Stomach (tissue), 9 donors: Measurements from ENCODE around the gene RASAL2. TPM values are rescaled to one million over a fixed set of nuclear protein-coding genes. Genes with fewer than 3 reads are reported as not detected.

Source experiments
- DNase-seq, 2 donors: peaks; one replicate each; pipeline versions ENCODE4 v3.0.0 to v3.0.0-alpha.2; 2013 to 2019
- H3K27ac ChIP-seq, 5 donors: fragments of 200-600 bp in 4 of 5; sonication (generic) in 4 of 5; one replicate each; pipeline ENCODE4 v1.5.1; 2013 to 2019; ENCODE audit warnings: mild to moderate bottlenecking in 1 of 5, moderate library complexity in 1 of 5
- H3K27me3 ChIP-seq, 3 donors: fragments of 200-600 bp; sonication (generic); one replicate each; pipeline ENCODE4 v1.5.1; 2017 to 2019; ENCODE audit warnings: mixed run types in 1 of 3
- H3K36me3 ChIP-seq, 4 donors: fragments of 200-600 bp; sonication (generic); 1 replicate in 3 of 4; 2 replicates in 1 of 4; pipeline ENCODE4 v1.5.1; 2016 to 2019
- H3K4me1 ChIP-seq, 4 donors: fragments of 200-600 bp; sonication (generic); one replicate each; pipeline ENCODE4 v1.5.1; 2016 to 2019
- H3K4me3 ChIP-seq, 4 donors: fragments of 200-600 bp; sonication (generic) in 3 of 4; one replicate each; pipeline ENCODE4 v1.5.1; 2016 to 2019; ENCODE audit warnings: mild to moderate bottlenecking in 1 of 4
- H3K9me3 ChIP-seq, 4 donors: fragments of 200-600 bp; sonication (generic); one replicate each; pipeline ENCODE4 v1.5.1; 2016 to 2019
- EP300 ChIP-seq: sonication (generic); formaldehyde crosslinking; IDR thresholded peaks from one replicate; pipeline ENCODE4 v1.6.1; 2017; ENCODE audit warnings: antibody characterized with exemption
- POLR2A ChIP-seq, 4 donors: fragments of 450-650 bp; IDR thresholded peaks; one replicate each; pipeline ENCODE4 v1.6.1; 2016; ENCODE audit warnings: antibody characterized with exemption in 4 of 4, control low read depth in 2 of 4, mild to moderate bottlenecking in 1 of 4, moderate library complexity in 1 of 4
- POLR2AphosphoS5 ChIP-seq, 3 donors: sonication (generic); formaldehyde crosslinking; IDR thresholded peaks; one replicate each; pipeline ENCODE4 v1.6.1; 2016; ENCODE audit warnings: antibody characterized with exemption in 3 of 3
- WGBS, 5 donors: extraction: QIAGEN DNeasy Blood & Tissue Kit in 3 of 5; methylation state at CpG; one replicate each; pipeline versions ENCODE4 v1.1.5 to v1.1.7; 2013 to 2018; 5-methylcytosine and 5-hydroxymethylcytosine counted together
- intact Hi-C: fragments of 100-400 bp; cut with DNase I; formaldehyde crosslinking; loops from one replicate; pipeline ENCODE4 v1.15.1; 2023; ENCODE audit warnings: low total_unique reads
- polyA plus RNA-seq, 3 donors: library from polyadenylated mRNA; stranded (reverse); fragments of 200-250 nt; gene quantifications; one replicate each; pipeline ENCODE4 v1.2.3, GENCODE V29; 2013
- total RNA-seq, 5 donors: library from RNA; depleted of rRNA; stranded (reverse); fragments of >200 nt; gene quantifications; one replicate each; pipeline versions ENCODE4 v1.1.0 to v1.2.3, GENCODE V29; 2014 to 2016
- TF ChIP-seq, protein P1 (sequence below), 7 experiments: fragments of 450-650 bp in 4 of 7; fragments of 200-600 bp in 3 of 7; sonication (generic) in 3 of 7; IDR thresholded peaks; one replicate each; pipeline ENCODE4 v1.5.1; 2016 to 2019; ENCODE audit warnings: antibody characterized with exemption in 7 of 7, control low read depth in 2 of 7, mild to moderate bottlenecking in 1 of 7
- donor health status: healthy with polysubstance abuse.
- donor health status: Bipolar disorder and iron deficiency.
- donor health status: healthy.

Gene RASAL2
- total and polyA plus RNA-seq, 8 donors = 1.2 to 47.5 (median 14.3) TPM

DNA sequence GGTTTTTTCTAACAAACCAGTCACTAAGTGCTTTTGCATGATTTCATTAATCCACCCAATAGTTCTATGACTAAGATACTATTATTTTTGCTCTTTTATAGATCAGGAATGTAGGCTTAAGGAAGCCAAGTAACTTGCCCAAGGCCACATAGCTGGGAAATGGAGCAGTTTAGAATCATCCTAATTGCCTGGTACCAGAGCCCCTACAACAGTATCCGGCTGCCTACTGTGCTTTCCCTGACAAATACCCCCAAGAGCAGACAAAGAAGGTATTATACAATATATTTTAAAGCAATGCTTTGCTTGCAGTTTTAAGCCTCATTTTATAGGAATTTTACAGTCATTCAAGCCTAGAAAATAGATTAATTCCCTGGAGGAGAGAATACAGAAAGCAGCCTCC, 45.5 kb upstream of the RASAL2 start:
- intact Hi-C loops = no loop called here
- no peak overlapping the region for H3K27ac ChIP-seq
- TF ChIP-seq POLR2AphosphoS5 (IDR thresholded peaks at IDR 0.05) = no peak
- TF ChIP-seq, protein P1, sequence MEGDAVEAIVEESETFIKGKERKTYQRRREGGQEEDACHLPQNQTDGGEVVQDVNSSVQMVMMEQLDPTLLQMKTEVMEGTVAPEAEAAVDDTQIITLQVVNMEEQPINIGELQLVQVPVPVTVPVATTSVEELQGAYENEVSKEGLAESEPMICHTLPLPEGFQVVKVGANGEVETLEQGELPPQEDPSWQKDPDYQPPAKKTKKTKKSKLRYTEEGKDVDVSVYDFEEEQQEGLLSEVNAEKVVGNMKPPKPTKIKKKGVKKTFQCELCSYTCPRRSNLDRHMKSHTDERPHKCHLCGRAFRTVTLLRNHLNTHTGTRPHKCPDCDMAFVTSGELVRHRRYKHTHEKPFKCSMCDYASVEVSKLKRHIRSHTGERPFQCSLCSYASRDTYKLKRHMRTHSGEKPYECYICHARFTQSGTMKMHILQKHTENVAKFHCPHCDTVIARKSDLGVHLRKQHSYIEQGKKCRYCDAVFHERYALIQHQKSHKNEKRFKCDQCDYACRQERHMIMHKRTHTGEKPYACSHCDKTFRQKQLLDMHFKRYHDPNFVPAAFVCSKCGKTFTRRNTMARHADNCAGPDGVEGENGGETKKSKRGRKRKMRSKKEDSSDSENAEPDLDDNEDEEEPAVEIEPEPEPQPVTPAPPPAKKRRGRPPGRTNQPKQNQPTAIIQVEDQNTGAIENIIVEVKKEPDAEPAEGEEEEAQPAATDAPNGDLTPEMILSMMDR (IDR thresholded peaks at IDR 0.05) = no peak
- TF ChIP-seq POLR2A (IDR thresholded peaks at IDR 0.05) = no peak
- no peak for TF ChIP-seq EP300
- H3K4me1 ChIP-seq = peaks cover 0 to 6% (median 4%) of the 10 kb centered on the region in 4 donors
- no peaks in the 10 kb centered on the region for H3K27me3 ChIP-seq
- DNase-seq = no peak
- H3K36me3 ChIP-seq = no peaks in the 10 kb centered on the region
- H3K9me3 ChIP-seq = peaks cover 0 to 10% (median 3%) of the 10 kb centered on the region in 4 donors
- no peak overlapping the region for H3K4me3 ChIP-seq
- 92 to 97% (median 96%) methylated on average over 1 of the region's 1 CpG for WGBS, 5 donors

DNA sequence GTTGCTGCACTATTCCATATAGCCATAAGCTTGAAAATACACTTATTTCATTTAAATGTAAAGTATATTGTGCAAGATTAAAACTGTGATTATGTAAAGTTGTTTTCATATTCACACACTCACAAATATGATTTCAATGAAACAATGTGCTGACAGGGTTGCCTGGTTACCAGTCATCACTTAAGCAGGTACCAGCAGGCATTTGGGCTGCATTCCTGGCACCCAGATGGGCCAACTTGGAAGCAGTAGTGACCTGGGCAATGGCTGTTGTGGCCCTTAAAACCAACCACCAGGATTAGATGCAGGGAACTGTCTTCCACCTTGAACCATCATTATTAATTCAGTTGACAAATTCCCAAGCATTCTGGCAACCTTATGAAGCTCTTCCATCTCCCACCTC, 45.0 kb upstream of the RASAL2 start:
- TF ChIP-seq POLR2AphosphoS5 (IDR thresholded peaks at IDR 0.05) (no peak), EP300 (no peak), POLR2A (IDR thresholded peaks at IDR 0.05) (no peak)
- TF ChIP-seq, protein P1 (IDR thresholded peaks at IDR 0.05) = no peak
- Histone ChIP-seq H3K9me3 (peaks cover 0 to 6% (median 2%) of the 10 kb centered on the region in 4 donors), H3K27ac (no peak overlapping the region), H3K4me1 (peaks cover 0 to 6% (median 4%) of the 10 kb centered on the region in 4 donors), H3K36me3 (no peaks in the 10 kb centered on the region), H3K27me3 (no peaks in the 10 kb centered on the region), H3K4me3 (no peak overlapping the region)
- DNase-seq = no peak
- intact Hi-C loops = no loop called here

DNA sequence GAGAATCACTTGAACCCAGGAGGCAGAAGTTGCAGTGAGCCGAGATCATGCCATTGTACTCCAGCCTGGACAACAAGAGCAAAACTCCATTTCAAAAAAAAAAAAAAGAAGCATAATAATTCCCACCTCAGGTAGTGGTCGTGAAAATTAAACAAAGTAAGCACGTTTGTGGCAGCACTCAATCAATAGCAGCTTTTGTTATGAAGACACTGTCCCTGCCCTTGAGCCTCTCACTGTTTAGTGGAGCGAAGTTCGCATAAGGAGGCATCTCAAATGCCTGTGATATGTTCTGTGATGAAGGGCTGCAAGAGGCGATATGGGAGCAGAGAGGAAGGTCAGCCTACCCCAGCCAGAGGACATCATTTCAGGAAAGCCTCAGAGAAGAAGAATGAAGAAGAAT, 43.8 kb upstream of the RASAL2 start:
- WGBS, 5 donors = 78 to 84% (median 80%) methylated on average over 6 of the region's 6 CpGs
- Histone ChIP-seq H3K27ac (no peak overlapping the region), H3K36me3 (no peaks in the 10 kb centered on the region), H3K27me3 (no peaks in the 10 kb centered on the region), H3K4me3 (no peak overlapping the region), H3K4me1 (peaks cover 0 to 9% (median 5%) of the 10 kb centered on the region in 4 donors), H3K9me3 (no peaks in the 10 kb centered on the region)
- no peak for TF ChIP-seq EP300
- TF ChIP-seq, protein P1 (IDR thresholded peaks at IDR 0.05) = no peak
- intact Hi-C loops = no loop called here
- no peak for DNase-seq

DNA sequence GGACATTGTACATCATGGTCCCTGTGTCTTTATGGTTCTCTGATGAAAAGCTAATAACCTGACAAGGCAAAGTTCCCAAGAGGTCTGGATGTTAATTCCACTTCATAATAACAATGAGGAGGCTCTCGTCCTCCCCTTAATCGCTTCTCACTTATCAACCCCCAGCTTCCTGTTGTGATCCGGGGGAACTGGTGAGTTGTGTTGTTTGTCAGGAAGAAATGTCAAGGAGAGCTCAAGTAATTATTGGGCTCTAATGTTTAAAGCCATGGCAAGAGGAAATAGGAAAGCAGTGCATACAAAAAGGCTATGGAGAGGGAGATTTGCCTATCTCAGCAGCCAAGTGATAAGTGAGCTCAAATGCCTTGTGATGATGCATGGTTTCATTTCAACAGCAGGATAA, 42.8 kb upstream of the RASAL2 start:
- H3K4me1 ChIP-seq = peaks cover 0 to 17% (median 7%) of the 10 kb centered on the region in 4 donors
- H3K27me3 ChIP-seq = no peaks in the 10 kb centered on the region
- no peak for TF ChIP-seq POLR2AphosphoS5 (IDR thresholded peaks at IDR 0.05)
- no peak for TF ChIP-seq EP300
- TF ChIP-seq, protein P1 (IDR thresholded peaks at IDR 0.05) = no peak
- TF ChIP-seq POLR2A (IDR thresholded peaks at IDR 0.05) = no peak
- WGBS, 5 donors = 13 to 22% (median 15%) methylated on average over 3 of the region's 3 CpGs
- H3K27ac ChIP-seq = peak overlapping the region in 1 of 5 donors; percentile 7
- no peak overlapping the region for H3K4me3 ChIP-seq
- intact Hi-C loops = no loop called here
- H3K36me3 ChIP-seq = no peaks in the 10 kb centered on the region
- no peak for DNase-seq
- no peaks in the 10 kb centered on the region for H3K9me3 ChIP-seq
